SU-DHL-6 (cell line): Measurements from ENCODE around the gene IQCC.

Source experiments
- H2AFZ ChIP-seq: fragments of 200-600 bp; sonication (generic); 2 replicates; pipeline ENCODE4 v1.6.1; 2014; ENCODE audit warnings: low read depth, mild to moderate bottlenecking, moderate library complexity, mixed read lengths, antibody characterized with exemption, low read length; ENCODE audit not compliant: severe bottlenecking
- H3F3A ChIP-seq: fragments of 200-600 bp; shearing (Covaris generic); 2 replicates; pipeline ENCODE4 v1.6.0; 2016; ENCODE audit warnings: antibody characterized with exemption, mild to moderate bottlenecking; ENCODE audit not compliant: insufficient read depth
- H3K27ac ChIP-seq: fragments of 200-600 bp; sonication (generic); 2 replicates; pipeline ENCODE4 v1.5.1; 2016; ENCODE audit warnings: low read depth, mild to moderate bottlenecking, low read length, moderate library complexity, mixed read lengths
- H3K27me3 ChIP-seq: fragments of 200-600 bp; sonication (generic), shearing (Covaris generic); 2 replicates; pipeline ENCODE4 v1.6.0; 2014; ENCODE audit warnings: mild to moderate bottlenecking, low read length
- H3K36me3 ChIP-seq: fragments of 200-600 bp; sonication (generic); 2 replicates; pipeline ENCODE4 v1.6.1; 2014; ENCODE audit warnings: mild to moderate bottlenecking, low read length, mixed read lengths
- H3K4me2 ChIP-seq: fragments of 300-600, 200-600 bp; shearing (Covaris generic), sonication (generic); 2 replicates; pipeline ENCODE4 v1.6.0; 2014; ENCODE audit warnings: low read length, low read depth, mild to moderate bottlenecking; ENCODE audit not compliant: poor library complexity, severe bottlenecking
- H3K4me3 ChIP-seq: fragments of 200-600 bp; sonication (generic); 2 replicates; pipeline ENCODE4 v1.5.1; 2014; ENCODE audit warnings: antibody characterized with exemption, low read length, mild to moderate bottlenecking, mixed read lengths; ENCODE audit not compliant: insufficient read depth, poor library complexity, severe bottlenecking
- H3K79me2 ChIP-seq: fragments of 200-600 bp; sonication (generic); 2 replicates; pipeline ENCODE4 v1.6.1; 2014; ENCODE audit warnings: mild to moderate bottlenecking, low read length, moderate library complexity; ENCODE audit not compliant: insufficient read depth
- H3K9ac ChIP-seq: fragments of 200-600 bp; sonication (generic); 2 replicates; pipeline ENCODE4 v1.7.0; 2014; ENCODE audit warnings: mild to moderate bottlenecking, low read length
- H3K9me2 ChIP-seq: fragments of 200-600 bp; sonication (generic); replicated peaks from 2 replicates; pipeline ENCODE4 v1.6.1; 2014; ENCODE audit warnings: low read length; ENCODE audit not compliant: insufficient read depth
- H3K9me3 ChIP-seq: fragments of 200-600 bp; sonication (generic); 2 replicates; pipeline ENCODE4 v1.6.1; 2014; ENCODE audit warnings: low read length, mixed read lengths; ENCODE audit not compliant: insufficient read depth
- H4K20me1 ChIP-seq: fragments of 200-600 bp; sonication (generic); 2 replicates; pipeline ENCODE4 v1.6.1; 2014; ENCODE audit warnings: low read depth, mild to moderate bottlenecking, antibody characterized with exemption, low read length, moderate library complexity, mixed read lengths
- CTCF ChIP-seq: fragments of 200-600 bp; sonication (generic); IDR thresholded peaks from one replicate; pipeline ENCODE4 v1.5.1; 2017; ENCODE audit warnings: antibody characterized with exemption, mild to moderate bottlenecking, low read length, moderate library complexity; ENCODE audit not compliant: insufficient read depth, poor library complexity, severe bottlenecking
- EZH2phosphoT487 ChIP-seq: fragments of 200-600 bp; sonication (generic), shearing (Covaris generic); conservative IDR thresholded peaks from 2 replicates; pipeline ENCODE4 v1.6.1; 2018; ENCODE audit warnings: mild to moderate bottlenecking, antibody characterized with exemption, low read length, moderate library complexity, mixed read lengths

IQCC gene

GRCh38 chr1:32170991-32171390, 34.5 kb upstream of the IQCC start:
- H2AFZ ChIP-seq: no peak overlapping the region
- TF ChIP-seq EZH2phosphoT487: no peak

GRCh38 chr1:32172621-32173245, 32.7 kb upstream of the IQCC start:
- Histone ChIP-seq H3K9me2 (no peaks in the 10 kb centered on the region), H3K36me3 (peaks cover 6% of the 10 kb centered on the region; the same call in 1 of the 2 replicates), H3F3A (peaks cover 6% of the 10 kb centered on the region), H3K79me2 (no peaks in the 10 kb centered on the region), H3K27ac (no peak overlapping the region), H3K4me2 (no peak overlapping the region), H3K4me3 (no peak overlapping the region), H4K20me1 (no peaks in the 10 kb centered on the region), H2AFZ (no peak overlapping the region), H3K9me3 (no peaks in the 10 kb centered on the region), H3K27me3 (no peaks in the 10 kb centered on the region), H3K9ac (no peak overlapping the region)
- TF ChIP-seq CTCF (no peak), EZH2phosphoT487 (no peak)

More at GRCh38 chr1:32170991-32171390, 34.5 kb upstream of the IQCC start:
- Histone ChIP-seq H3K79me2 (no peaks in the 10 kb centered on the region), H3K9ac (no peak overlapping the region), H3K27ac (no peak overlapping the region), H3K9me2 (no peaks in the 10 kb centered on the region), H3K4me2 (no peak overlapping the region), H4K20me1 (no peaks in the 10 kb centered on the region), H3F3A (no peaks in the 10 kb centered on the region; the same call in 1 of the 2 replicates), H3K36me3 (peaks cover 11% of the 10 kb centered on the region; the same call in 1 of the 2 replicates), H3K4me3 (no peak overlapping the region), H3K9me3 (no peaks in the 10 kb centered on the region), H3K27me3 (no peaks in the 10 kb centered on the region)

- Histone ChIP-seq H2AFZ (peak overlapping the region; percentile 85), H3K9me2 (no peaks in the 10 kb centered on the region), H3F3A (peaks cover 30% of the 10 kb centered on the region), H3K36me3 (peaks cover 4% of the 10 kb centered on the region), H3K9ac (peak overlapping the region; percentile 90), H3K4me3 (peak overlapping the region; percentile 89), H4K20me1 (no peaks in the 10 kb centered on the region), H3K27me3 (no peaks in the 10 kb centered on the region), H3K79me2 (peaks cover 32% of the 10 kb centered on the region), H3K27ac (peak overlapping the region; percentile 69), H3K9me3 (no peaks in the 10 kb centered on the region), H3K4me2 (peak overlapping the region; percentile 89)
- TF ChIP-seq EZH2phosphoT487 (no peak), CTCF (no peak)
These were observed 26.9 kb upstream of the IQCC start for GRCh38 chr1:32178380-32179192.

- Histone ChIP-seq H3K4me2 (peak overlapping the region; percentile 89), H3K9me2 (no peaks in the 10 kb centered on the region), H3K4me3 (peak overlapping the region; percentile 89), H2AFZ (peak overlapping the region; percentile 85), H3K9ac (peak overlapping the region; percentile 90), H3K27ac (peak overlapping the region; percentile 69), H4K20me1 (peaks cover 3% of the 10 kb centered on the region; the same call in 1 of the 2 replicates), H3K79me2 (peaks cover 36% of the 10 kb centered on the region), H3K27me3 (no peaks in the 10 kb centered on the region), H3F3A (peaks cover 30% of the 10 kb centered on the region), H3K36me3 (peaks cover 8% of the 10 kb centered on the region), H3K9me3 (no peaks in the 10 kb centered on the region)
- no peak for TF ChIP-seq CTCF
- no peak for TF ChIP-seq EZH2phosphoT487
These were observed 26.4 kb upstream of the IQCC start for GRCh38 chr1:32179193-32179442.
